Thyroid gland (tissue), 4 donors: ENCODE results near the gene OGFR.

ENCODE experiments used
- CTCF ChIP-seq, 6 experiments: fragments of 200-600 bp in 3 of 6; fragments of 450-650 bp in 3 of 6; sonication (generic) in 3 of 6; IDR thresholded peaks; one replicate each; pipeline ENCODE4 v1.5.1; 2016 to 2019; ENCODE audit warnings: antibody characterized with exemption in 6 of 6, mild to moderate bottlenecking in 2 of 6, inconsistent platforms in 1 of 6, moderate library complexity in 1 of 6
- POLR2A ChIP-seq, 2 donors: fragments of 450-650 bp; IDR thresholded peaks; one replicate each; pipeline ENCODE4 v1.6.1; 2017; ENCODE audit warnings: antibody characterized with exemption in 2 of 2, mild to moderate bottlenecking in 2 of 2, moderate library complexity in 1 of 2

GRCh38 chr20:62825333-62825985 is 20.8 kb downstream of the OGFR start:
- TF ChIP-seq POLR2A (IDR thresholded peaks at IDR 0.05), result no peak
- no peak for TF ChIP-seq CTCF (IDR thresholded peaks at IDR 0.05)
